ENCODE data around the gene YWHAH. TPM values are rescaled to one million over a fixed set of nuclear protein-coding genes. Genes with fewer than 3 reads are reported as not detected.

YWHAH gene
- total RNA-seq, 1 donor from 2014 or later, result 160 TPM

Other genes starting within 250 kb of the YWHAH start
- 59.6 and 69.8 TPM in 2 replicates for gene PRR14L, start 194.4 kb upstream of the YWHAH start, total RNA-seq
- gene DEPDC5, start 190.5 kb upstream of the YWHAH start, total RNA-seq, result 13.0 and 16.2 TPM in 2 replicates
- gene SLC5A1, start 98.7 kb downstream of the YWHAH start, total RNA-seq, result not detected in 2 replicates
- gene C22orf42, start 214.8 kb downstream of the YWHAH start, total RNA-seq, result not detected in 2 replicates

All from astrocyte (in vitro differentiated cells and primary cell).